Stomach (tissue), 9 donors: ENCODE data around the gene LIMA1. TPM values are rescaled to one million over a fixed set of nuclear protein-coding genes. Genes with fewer than 3 reads are reported as not detected.

Source experiments
- DNase-seq, 2 donors: peaks; one replicate each; pipeline versions ENCODE4 v3.0.0 to v3.0.0-alpha.2; 2013 to 2019
- H3K27ac ChIP-seq, 5 donors: fragments of 200-600 bp in 4 of 5; sonication (generic) in 4 of 5; one replicate each; pipeline ENCODE4 v1.5.1; 2013 to 2019; ENCODE audit warnings: mild to moderate bottlenecking in 1 of 5, moderate library complexity in 1 of 5
- H3K27me3 ChIP-seq, 3 donors: fragments of 200-600 bp; sonication (generic); one replicate each; pipeline ENCODE4 v1.5.1; 2017 to 2019; ENCODE audit warnings: mixed run types in 1 of 3
- H3K36me3 ChIP-seq, 4 donors: fragments of 200-600 bp; sonication (generic); 1 replicate in 3 of 4; 2 replicates in 1 of 4; pipeline ENCODE4 v1.5.1; 2016 to 2019
- H3K4me1 ChIP-seq, 4 donors: fragments of 200-600 bp; sonication (generic); one replicate each; pipeline ENCODE4 v1.5.1; 2016 to 2019
- H3K4me3 ChIP-seq, 4 donors: fragments of 200-600 bp; sonication (generic) in 3 of 4; one replicate each; pipeline ENCODE4 v1.5.1; 2016 to 2019; ENCODE audit warnings: mild to moderate bottlenecking in 1 of 4
- H3K9me3 ChIP-seq, 4 donors: fragments of 200-600 bp; sonication (generic); one replicate each; pipeline ENCODE4 v1.5.1; 2016 to 2019
- EP300 ChIP-seq: sonication (generic); formaldehyde crosslinking; IDR thresholded peaks from one replicate; pipeline ENCODE4 v1.6.1; 2017; ENCODE audit warnings: antibody characterized with exemption
- POLR2A ChIP-seq, 4 donors: fragments of 450-650 bp; IDR thresholded peaks; one replicate each; pipeline ENCODE4 v1.6.1; 2016; ENCODE audit warnings: antibody characterized with exemption in 4 of 4, control low read depth in 2 of 4, mild to moderate bottlenecking in 1 of 4, moderate library complexity in 1 of 4
- POLR2AphosphoS5 ChIP-seq, 3 donors: sonication (generic); formaldehyde crosslinking; IDR thresholded peaks; one replicate each; pipeline ENCODE4 v1.6.1; 2016; ENCODE audit warnings: antibody characterized with exemption in 3 of 3
- WGBS, 5 donors: extraction: QIAGEN DNeasy Blood & Tissue Kit in 3 of 5; methylation state at CpG; one replicate each; pipeline versions ENCODE4 v1.1.5 to v1.1.7; 2013 to 2018; 5-methylcytosine and 5-hydroxymethylcytosine counted together
- intact Hi-C: fragments of 100-400 bp; cut with DNase I; formaldehyde crosslinking; loops from one replicate; pipeline ENCODE4 v1.15.1; 2023; ENCODE audit warnings: low total_unique reads
- polyA plus RNA-seq, 3 donors: library from polyadenylated mRNA; stranded (reverse); fragments of 200-250 nt; gene quantifications; one replicate each; pipeline ENCODE4 v1.2.3, GENCODE V29; 2013
- total RNA-seq, 5 donors: library from RNA; depleted of rRNA; stranded (reverse); fragments of >200 nt; gene quantifications; one replicate each; pipeline versions ENCODE4 v1.1.0 to v1.2.3, GENCODE V29; 2014 to 2016
- TF ChIP-seq, protein P1 (sequence below), 7 experiments: fragments of 450-650 bp in 4 of 7; fragments of 200-600 bp in 3 of 7; sonication (generic) in 3 of 7; IDR thresholded peaks; one replicate each; pipeline ENCODE4 v1.5.1; 2016 to 2019; ENCODE audit warnings: antibody characterized with exemption in 7 of 7, control low read depth in 2 of 7, mild to moderate bottlenecking in 1 of 7
- donor health status: healthy with polysubstance abuse.
- donor health status: Bipolar disorder and iron deficiency.
- donor health status: healthy.

Gene LIMA1
- total and polyA plus RNA-seq, 8 donors, result 28.7 to 143 (median 83.2) TPM

DNA sequence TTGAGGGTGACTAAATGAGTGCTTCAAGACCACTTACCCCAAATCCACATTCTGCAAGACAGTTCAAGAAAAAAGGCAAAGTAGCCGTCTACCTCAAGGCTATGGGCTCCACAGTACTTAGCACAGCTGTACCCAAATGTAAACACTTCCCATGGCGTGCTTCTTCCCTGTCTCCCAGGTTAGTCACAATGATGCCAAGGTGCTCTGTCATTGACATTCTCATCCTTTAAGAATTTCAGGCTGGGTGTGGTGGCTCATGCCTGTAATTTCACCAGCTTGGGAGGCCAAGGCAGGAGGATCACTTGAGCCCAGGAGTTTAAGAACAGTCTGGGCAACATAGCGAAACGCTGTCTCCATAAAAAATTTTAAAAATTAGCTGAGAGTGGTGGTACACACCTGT, 64.9 kb downstream of the LIMA1 start:
- H3K27me3 ChIP-seq, result no peaks in the 10 kb centered on the region
- H3K36me3 ChIP-seq, result peaks cover 7 to 34% (median 28%) of the 10 kb centered on the region in 4 donors
- intact Hi-C loops, result no loop called here
- peaks cover 24 to 83% (median 45%) of the 10 kb centered on the region in 4 donors for H3K4me1 ChIP-seq
- DNase-seq, result no peak
- H3K4me3 ChIP-seq, result no peak overlapping the region
- TF ChIP-seq, protein P1, sequence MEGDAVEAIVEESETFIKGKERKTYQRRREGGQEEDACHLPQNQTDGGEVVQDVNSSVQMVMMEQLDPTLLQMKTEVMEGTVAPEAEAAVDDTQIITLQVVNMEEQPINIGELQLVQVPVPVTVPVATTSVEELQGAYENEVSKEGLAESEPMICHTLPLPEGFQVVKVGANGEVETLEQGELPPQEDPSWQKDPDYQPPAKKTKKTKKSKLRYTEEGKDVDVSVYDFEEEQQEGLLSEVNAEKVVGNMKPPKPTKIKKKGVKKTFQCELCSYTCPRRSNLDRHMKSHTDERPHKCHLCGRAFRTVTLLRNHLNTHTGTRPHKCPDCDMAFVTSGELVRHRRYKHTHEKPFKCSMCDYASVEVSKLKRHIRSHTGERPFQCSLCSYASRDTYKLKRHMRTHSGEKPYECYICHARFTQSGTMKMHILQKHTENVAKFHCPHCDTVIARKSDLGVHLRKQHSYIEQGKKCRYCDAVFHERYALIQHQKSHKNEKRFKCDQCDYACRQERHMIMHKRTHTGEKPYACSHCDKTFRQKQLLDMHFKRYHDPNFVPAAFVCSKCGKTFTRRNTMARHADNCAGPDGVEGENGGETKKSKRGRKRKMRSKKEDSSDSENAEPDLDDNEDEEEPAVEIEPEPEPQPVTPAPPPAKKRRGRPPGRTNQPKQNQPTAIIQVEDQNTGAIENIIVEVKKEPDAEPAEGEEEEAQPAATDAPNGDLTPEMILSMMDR (IDR thresholded peaks at IDR 0.05), result no peak
- TF ChIP-seq POLR2A (IDR thresholded peaks at IDR 0.05) (no peak), POLR2AphosphoS5 (IDR thresholded peaks at IDR 0.05) (no peak), EP300 (no peak)
- H3K27ac ChIP-seq, result no peak overlapping the region
- WGBS, 5 donors, result 92 to 98% (median 95%) methylated on average over 4 of the region's 4 CpGs
- no peaks in the 10 kb centered on the region for H3K9me3 ChIP-seq

- H3K36me3 ChIP-seq, result peaks cover 7 to 36% (median 31%) of the 10 kb centered on the region in 4 donors
- H3K27ac ChIP-seq, result no peak overlapping the region
- no peak overlapping the region for H3K4me3 ChIP-seq
- intact Hi-C loops, result no loop called here
- no peaks in the 10 kb centered on the region for H3K9me3 ChIP-seq
- H3K27me3 ChIP-seq, result no peaks in the 10 kb centered on the region
- H3K4me1 ChIP-seq, result peaks cover 16 to 80% (median 38%) of the 10 kb centered on the region in 4 donors
- 83 to 100% (median 97%) methylated on average over 1 of the region's 1 CpG for WGBS, 5 donors
- DNase-seq, result no peak
- TF ChIP-seq POLR2AphosphoS5 (IDR thresholded peaks at IDR 0.05) (no peak), EP300 (no peak), POLR2A (IDR thresholded peaks at IDR 0.05) (no peak)
- TF ChIP-seq, protein P1 (IDR thresholded peaks at IDR 0.05), result no peak
Observed at GRCh38 chr12:50217202-50217601, 66.1 kb downstream of the LIMA1 start.

DNA sequence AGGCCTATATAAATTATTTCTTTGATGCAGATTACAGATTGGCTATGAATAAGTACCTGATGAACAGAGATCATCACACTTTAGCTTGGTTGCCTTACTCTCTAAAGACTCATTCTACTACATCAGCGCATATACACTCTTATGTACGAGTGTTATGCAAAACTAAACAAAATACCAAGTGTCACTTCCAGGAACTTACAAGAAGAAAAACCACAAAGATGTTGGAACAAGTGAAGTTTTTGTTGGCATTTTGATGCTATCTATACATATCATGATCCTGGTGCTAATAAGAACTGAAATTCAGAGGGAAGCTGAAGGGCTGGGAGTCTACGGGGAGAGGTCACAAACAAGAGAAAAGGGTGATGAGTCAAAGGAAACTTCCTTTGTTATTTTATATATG, 68.3 kb downstream of the LIMA1 start:
- 70 to 84% (median 78%) methylated on average over 3 of the region's 3 CpGs for WGBS, 5 donors
- intact Hi-C loops, result no loop called here
- Histone ChIP-seq H3K4me3 (no peak overlapping the region), H3K36me3 (peaks cover 7 to 36% (median 29%) of the 10 kb centered on the region in 4 donors), H3K4me1 (peaks cover 12 to 74% (median 29%) of the 10 kb centered on the region in 4 donors), H3K27ac (no peak overlapping the region), H3K9me3 (no peaks in the 10 kb centered on the region), H3K27me3 (no peaks in the 10 kb centered on the region)
- DNase-seq, result no peak
- TF ChIP-seq POLR2AphosphoS5 (IDR thresholded peaks at IDR 0.05), result no peak
- TF ChIP-seq POLR2A (IDR thresholded peaks at IDR 0.05), result no peak
- TF ChIP-seq EP300, result no peak
- TF ChIP-seq, protein P1 (IDR thresholded peaks at IDR 0.05), result no peak

DNA sequence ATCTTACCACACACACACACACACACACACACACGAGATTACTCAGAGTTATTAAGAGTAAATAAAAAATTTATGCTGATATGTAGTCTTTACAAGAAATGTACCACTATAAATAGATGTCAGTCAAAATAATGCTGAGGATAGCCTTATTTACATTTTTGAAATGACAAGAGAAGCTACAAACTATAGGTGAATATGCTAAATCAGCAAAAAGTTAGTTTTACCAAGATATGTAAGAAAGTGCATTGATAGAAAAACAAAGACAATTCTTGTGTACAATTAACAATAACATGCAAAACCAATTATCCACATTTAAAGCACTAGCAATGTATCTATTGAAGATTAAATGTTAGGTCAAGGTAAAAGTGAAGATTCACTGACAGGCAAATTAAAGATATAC, 69.3 kb downstream of the LIMA1 start:
- WGBS, 5 donors, result 17 to 32% (median 24%) methylated on average over 1 of the region's 1 CpG
- no peak for DNase-seq
- H3K9me3 ChIP-seq, result no peaks in the 10 kb centered on the region
- H3K36me3 ChIP-seq, result peaks cover 3 to 36% (median 25%) of the 10 kb centered on the region in 4 donors
- no peaks in the 10 kb centered on the region for H3K27me3 ChIP-seq
- TF ChIP-seq POLR2AphosphoS5 (IDR thresholded peaks at IDR 0.05) (no peak), EP300 (no peak), POLR2A (IDR thresholded peaks at IDR 0.05) (no peak)
- TF ChIP-seq, protein P1 (IDR thresholded peaks at IDR 0.05), result no peak
- H3K4me1 ChIP-seq, result peaks cover 5 to 64% (median 23%) of the 10 kb centered on the region in 4 donors
- no peak overlapping the region for H3K4me3 ChIP-seq
- intact Hi-C loops, result no loop called here
- H3K27ac ChIP-seq, result no peak overlapping the region
